Measurements from ENCODE around the gene UPK2.

DNA sequence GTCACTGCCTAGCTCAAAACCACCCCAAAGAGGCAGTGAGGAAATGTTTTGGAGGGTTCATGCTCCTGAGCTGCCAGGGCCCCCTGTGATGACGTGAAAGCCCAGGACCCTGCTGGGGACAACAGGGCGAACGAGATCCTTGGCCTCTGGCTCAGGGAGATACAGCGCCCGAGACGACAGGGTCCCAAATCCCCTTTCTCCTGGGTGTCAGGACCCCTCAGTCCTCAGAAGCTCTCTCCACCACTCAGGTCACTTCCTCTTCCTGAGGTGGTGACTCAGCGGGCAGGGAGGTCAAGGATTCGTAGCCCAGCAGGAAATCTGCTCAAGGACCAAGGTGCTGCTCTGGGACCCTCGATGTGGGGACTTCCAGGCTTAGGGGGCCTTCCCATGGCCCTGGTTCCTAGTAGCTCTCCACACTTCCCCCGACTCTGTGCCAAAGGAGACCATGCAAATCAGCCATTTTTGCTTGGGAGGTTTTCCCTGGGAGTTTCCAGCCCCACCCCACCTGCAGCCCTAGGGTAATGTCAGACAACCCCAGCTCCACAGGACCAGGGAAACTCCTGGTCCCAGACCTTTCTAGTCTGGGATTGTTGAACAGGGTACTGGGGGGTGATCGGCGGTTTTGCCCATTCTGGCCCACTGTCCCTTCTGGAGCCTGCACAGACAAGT is 43.2 kb upstream of the UPK2 start:
- TF ChIP-seq, protein P1, sequence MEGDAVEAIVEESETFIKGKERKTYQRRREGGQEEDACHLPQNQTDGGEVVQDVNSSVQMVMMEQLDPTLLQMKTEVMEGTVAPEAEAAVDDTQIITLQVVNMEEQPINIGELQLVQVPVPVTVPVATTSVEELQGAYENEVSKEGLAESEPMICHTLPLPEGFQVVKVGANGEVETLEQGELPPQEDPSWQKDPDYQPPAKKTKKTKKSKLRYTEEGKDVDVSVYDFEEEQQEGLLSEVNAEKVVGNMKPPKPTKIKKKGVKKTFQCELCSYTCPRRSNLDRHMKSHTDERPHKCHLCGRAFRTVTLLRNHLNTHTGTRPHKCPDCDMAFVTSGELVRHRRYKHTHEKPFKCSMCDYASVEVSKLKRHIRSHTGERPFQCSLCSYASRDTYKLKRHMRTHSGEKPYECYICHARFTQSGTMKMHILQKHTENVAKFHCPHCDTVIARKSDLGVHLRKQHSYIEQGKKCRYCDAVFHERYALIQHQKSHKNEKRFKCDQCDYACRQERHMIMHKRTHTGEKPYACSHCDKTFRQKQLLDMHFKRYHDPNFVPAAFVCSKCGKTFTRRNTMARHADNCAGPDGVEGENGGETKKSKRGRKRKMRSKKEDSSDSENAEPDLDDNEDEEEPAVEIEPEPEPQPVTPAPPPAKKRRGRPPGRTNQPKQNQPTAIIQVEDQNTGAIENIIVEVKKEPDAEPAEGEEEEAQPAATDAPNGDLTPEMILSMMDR (IDR thresholded peaks at IDR 0.05), result no peak
- TF ChIP-seq POLR2A (IDR thresholded peaks at IDR 0.05), result no peak
